Naive thymus-derived CD8-positive, alpha-beta T cell (primary cell): ENCODE data around the gene CDC42BPA. TPM values are rescaled to one million over a fixed set of nuclear protein-coding genes. Genes with fewer than 3 reads are reported as not detected.

Experiments used
- ATAC-seq, 2 donors: fragments of 150-1000 bp; cut with Tn5 transposase in 1 of 2; sonication (Bioruptor Pico), chemical (Tn5 transposase) in 1 of 2; 1 replicate in 1 of 2; 2 replicates in 1 of 2; pipeline ENCODE4 v1.10.0; 2021; ENCODE audit warnings: mild to moderate bottlenecking in 2 of 2, moderate library complexity in 2 of 2
- POLR2A ChIA-PET: fragments of 350-600 bp; sonication (Branson Sonifier 250); formaldehyde crosslinking; loops from one replicate; lab custom pipeline; 2021; ENCODE audit warnings: antibody characterized with exemption; lab: Charles Lee
- DNase-seq, 10 donors: peaks; one replicate each; pipeline versions ENCODE4 v3.0.0 to v3.0.0-alpha.2; 2020 to 2022
- H3K27ac Mint-ChIP-seq, 10 donors: one replicate each; pipeline ENCODE4 v1.8.0; 2020 to 2022; ENCODE audit warnings: mild to moderate bottlenecking in 10 of 10, mixed read lengths in 10 of 10, moderate library complexity in 4 of 10, inconsistent platforms in 1 of 10
- H3K27me3 Mint-ChIP-seq, 5 donors: one replicate each; pipeline ENCODE4 v1.8.0; 2021 to 2022; ENCODE audit warnings: mixed read lengths in 5 of 5
- H3K36me3 Mint-ChIP-seq, 3 donors: one replicate each; pipeline ENCODE4 v1.8.0; 2020 to 2022; ENCODE audit warnings: mixed read lengths in 3 of 3, mild to moderate bottlenecking in 2 of 3, inconsistent platforms in 1 of 3
- H3K4me1 Mint-ChIP-seq, 4 donors: one replicate each; pipeline ENCODE4 v1.8.0; 2021 to 2022; ENCODE audit warnings: mixed read lengths in 4 of 4
- H3K4me3 Mint-ChIP-seq, 10 donors: one replicate each; pipeline ENCODE4 v1.8.0; 2020 to 2022; ENCODE audit warnings: mild to moderate bottlenecking in 10 of 10, mixed read lengths in 10 of 10, moderate library complexity in 6 of 10, inconsistent platforms in 1 of 10
- H3K9me3 Mint-ChIP-seq, 9 donors: one replicate each; pipeline ENCODE4 v1.8.0; 2020 to 2022; ENCODE audit warnings: mixed read lengths in 9 of 9, mild to moderate bottlenecking in 3 of 9, inconsistent platforms in 1 of 9, moderate library complexity in 1 of 9
- polyA plus RNA-seq, 3 donors: library from polyadenylated mRNA; unstranded; fragments of 300-500 nt; fragmentation: Illumina TruSeq; gene quantifications; one replicate each; pipeline ENCODE4 v1.2.3, GENCODE V29; 2021
- total RNA-seq, 8 experiments: library from RNA in 2 of 8; stranded (reverse) in 2 of 8; gene quantifications; one replicate each; pipeline ENCODE4 v1.2.3 and lab custom pipeline; 2021 to 2026

The CDC42BPA gene
- total and polyA plus RNA-seq, 5 experiments from 2014 or later: 0.01 to 1.5 (median 0.18) TPM

GRCh38 chr1:226948996-226949395, 369.3 kb downstream of the CDC42BPA start:
- Mint-ChIP-seq H3K27ac (peak overlapping the region in 1 of 10 donors; percentile 67), H3K9me3 (peaks cover 0 to 4% (median 0%) of the 10 kb centered on the region in 9 donors), H3K36me3 (peaks cover 4 to 12% (median 5%) of the 10 kb centered on the region in 3 donors), H3K4me1 (peaks cover 44 to 80% (median 69%) of the 10 kb centered on the region in 4 donors), H3K27me3 (no peaks in the 10 kb centered on the region), H3K4me3 (peak overlapping the region in 1 of 10 donors; percentile 10)
- POLR2A ChIA-PET: interaction anchor here (3.9 kb wide), 1 partner anchor 9 kb away, joined by 19 read pairs; the partner anchor contains the start of gene COQ8A
- no peak for DNase-seq
- no peak for ATAC-seq

GRCh38 chr1:226948480-226948879, 369.8 kb downstream of the CDC42BPA start:
- DNase-seq: no peak
- POLR2A ChIA-PET: interaction anchor here (3.9 kb wide), 1 partner anchor 8 kb away, joined by 19 read pairs; the partner anchor contains the start of gene COQ8A
- Mint-ChIP-seq H3K27me3 (no peaks in the 10 kb centered on the region), H3K9me3 (peaks cover 0 to 4% (median 0%) of the 10 kb centered on the region in 9 donors), H3K27ac (peak overlapping the region in 2 of 10 donors; percentile 67 to 68), H3K36me3 (peaks cover 4 to 10% (median 5%) of the 10 kb centered on the region in 3 donors), H3K4me1 (peaks cover 49 to 81% (median 71%) of the 10 kb centered on the region in 4 donors), H3K4me3 (no peak overlapping the region)
- ATAC-seq: no peak

- Mint-ChIP-seq H3K36me3 (peaks cover 4 to 9% (median 5%) of the 10 kb centered on the region in 3 donors), H3K4me3 (no peak overlapping the region), H3K27me3 (no peaks in the 10 kb centered on the region), H3K4me1 (peaks cover 49 to 81% (median 72%) of the 10 kb centered on the region in 4 donors), H3K9me3 (peaks cover 0 to 4% (median 0%) of the 10 kb centered on the region in 9 donors), H3K27ac (peak overlapping the region in 1 of 10 donors; percentile 67)
- DNase-seq (no peak), ATAC-seq (no peak)
- POLR2A ChIA-PET: interaction anchor here (3.9 kb wide), 1 partner anchor 8 kb away, joined by 19 read pairs; the partner anchor contains the start of gene COQ8A
Observed at GRCh38 chr1:226948051-226948450, 370.2 kb downstream of the CDC42BPA start.

- Mint-ChIP-seq H3K36me3 (peaks cover 4 to 12% (median 5%) of the 10 kb centered on the region in 3 donors), H3K4me3 (no peak overlapping the region), H3K4me1 (peaks cover 59 to 90% (median 80%) of the 10 kb centered on the region in 4 donors), H3K27me3 (no peaks in the 10 kb centered on the region), H3K9me3 (peaks cover 0 to 4% (median 0%) of the 10 kb centered on the region in 9 donors), H3K27ac (peak overlapping the region in 3 of 10 donors; percentile 29 to 59 (median 55))
- DNase-seq (no peak), ATAC-seq (no peak)
- POLR2A ChIA-PET: no interaction called here
Observed at GRCh38 chr1:226946841-226947240, 371.5 kb downstream of the CDC42BPA start.

GRCh38 chr1:226946285-226946684, 372.0 kb downstream of the CDC42BPA start:
- H3K27me3 Mint-ChIP-seq: no peaks in the 10 kb centered on the region
- DNase-seq (no peak), ATAC-seq (no peak)
- peaks cover 0 to 4% (median 0%) of the 10 kb centered on the region in 9 donors for H3K9me3 Mint-ChIP-seq
- H3K4me1 Mint-ChIP-seq: peaks cover 59 to 90% (median 79%) of the 10 kb centered on the region in 4 donors
- POLR2A ChIA-PET: no interaction called here
- H3K27ac Mint-ChIP-seq: peak overlapping the region in 5 of 10 donors; percentile 25 to 57 (median 48)
- peak overlapping the region in 2 of 10 donors; percentile 9 to 34 for H3K4me3 Mint-ChIP-seq
- H3K36me3 Mint-ChIP-seq: peaks cover 4 to 12% (median 5%) of the 10 kb centered on the region in 3 donors

- DNase-seq (no peak), ATAC-seq (no peak)
- Mint-ChIP-seq H3K27ac (peak overlapping the region in 2 of 10 donors; percentile 4 to 25), H3K9me3 (peaks cover 0 to 4% (median 0%) of the 10 kb centered on the region in 9 donors), H3K27me3 (no peaks in the 10 kb centered on the region), H3K4me1 (peaks cover 59 to 91% (median 80%) of the 10 kb centered on the region in 4 donors), H3K36me3 (peaks cover 4 to 12% (median 5%) of the 10 kb centered on the region in 3 donors), H3K4me3 (peak overlapping the region in 1 of 10 donors; percentile 26)
- POLR2A ChIA-PET: no interaction called here
Observed at GRCh38 chr1:226945858-226946245, 372.4 kb downstream of the CDC42BPA start.

GRCh38 chr1:226945106-226945857, 373.0 kb downstream of the CDC42BPA start:
- no peaks in the 10 kb centered on the region for H3K27me3 Mint-ChIP-seq
- H3K9me3 Mint-ChIP-seq: peaks cover 0 to 4% (median 0%) of the 10 kb centered on the region in 9 donors
- POLR2A ChIA-PET: no interaction called here
- H3K27ac Mint-ChIP-seq: peak overlapping the region in 3 of 10 donors; percentile 24 to 87 (median 82)
- H3K4me3 Mint-ChIP-seq: peak overlapping the region in 3 of 10 donors; percentile 31 to 38 (median 33)
- DNase-seq (no peak), ATAC-seq (no peak)
- H3K4me1 Mint-ChIP-seq: peaks cover 59 to 93% (median 79%) of the 10 kb centered on the region in 4 donors
- H3K36me3 Mint-ChIP-seq: peaks cover 4 to 12% (median 5%) of the 10 kb centered on the region in 3 donors

GRCh38 chr1:226943927-226944326, 374.4 kb downstream of the CDC42BPA start:
- Mint-ChIP-seq H3K4me1 (peaks cover 55 to 86% (median 74%) of the 10 kb centered on the region in 4 donors), H3K27me3 (no peaks in the 10 kb centered on the region), H3K9me3 (peaks cover 0 to 4% (median 0%) of the 10 kb centered on the region in 9 donors), H3K27ac (peak overlapping the region in 5 of 10 donors; percentile 44 to 82 (median 73)), H3K4me3 (peak overlapping the region in 4 of 10 donors; percentile 47 to 91 (median 78)), H3K36me3 (peaks cover 4 to 12% (median 5%) of the 10 kb centered on the region in 3 donors)
- no peak for DNase-seq
- ATAC-seq: no peak
- POLR2A ChIA-PET: interaction anchor here (0.6 to 0.7 kb wide), 2 partner anchors 10 to 82 kb away, joined by 3 read pairs; no protein-coding TSS in a partner anchor

- Mint-ChIP-seq H3K4me1 (peaks cover 50 to 85% (median 77%) of the 10 kb centered on the region in 4 donors), H3K27me3 (no peaks in the 10 kb centered on the region), H3K9me3 (peaks cover 0 to 2% (median 0%) of the 10 kb centered on the region in 9 donors), H3K27ac (peak overlapping the region in 7 of 10 donors; percentile 20 to 82 (median 52)), H3K36me3 (peaks cover under 1 to 10% (median under 1%) of the 10 kb centered on the region in 3 donors), H3K4me3 (peak overlapping the region in 8 of 10 donors; percentile 9 to 96 (median 44))
- DNase-seq: no peak
- no peak for ATAC-seq
- POLR2A ChIA-PET: no interaction called here
Observed at GRCh38 chr1:226943156-226943555, 375.1 kb downstream of the CDC42BPA start.

- no peaks in the 10 kb centered on the region for H3K9me3 Mint-ChIP-seq
- peaks cover 0 to 10% (median 0%) of the 10 kb centered on the region in 3 donors for H3K36me3 Mint-ChIP-seq
- peaks cover 48 to 84% (median 79%) of the 10 kb centered on the region in 4 donors for H3K4me1 Mint-ChIP-seq
- H3K27me3 Mint-ChIP-seq: no peaks in the 10 kb centered on the region
- no peak for DNase-seq
- no peak for ATAC-seq
- POLR2A ChIA-PET: interaction anchor here (0.6 to 4.9 kb wide), 2 partner anchors 10 to 59 kb away, joined by 3 to 54 read pairs; no protein-coding TSS in a partner anchor
- peak overlapping the region in 6 of 10 donors; percentile 16 to 72 (median 51) for H3K27ac Mint-ChIP-seq
- H3K4me3 Mint-ChIP-seq: peak overlapping the region; percentile 61 to 96 (median 91)
Observed at GRCh38 chr1:226942392-226942791, 375.9 kb downstream of the CDC42BPA start.

GRCh38 chr1:226940806-226941067, 377.6 kb downstream of the CDC42BPA start:
- DNase-seq (no peak), ATAC-seq (no peak)
- POLR2A ChIA-PET: interaction anchor here (0.8 to 4.9 kb wide), 6 partner anchors 9 to 878 kb away, joined by 3 to 54 read pairs (median 8); partner anchors contain the start of genes H3-3A and PARP1
- Mint-ChIP-seq H3K36me3 (peaks cover 0 to 10% (median 0%) of the 10 kb centered on the region in 3 donors), H3K4me1 (peaks cover 35 to 70% (median 63%) of the 10 kb centered on the region in 4 donors), H3K27ac (peak overlapping the region; percentile 84 to 98 (median 98)), H3K4me3 (peak overlapping the region; percentile 87 to 96 (median 91)), H3K9me3 (peaks cover 0 to 2% (median 0%) of the 10 kb centered on the region in 9 donors), H3K27me3 (no peaks in the 10 kb centered on the region)
